Colon (tissue), 2 donors: ENCODE data around the gene CALD1.

ENCODE experiments used
- FAIRE-seq: peaks from 2 replicates; lab custom pipeline; 2012; peaks lifted over from hg19 to GRCh38; lab: Jason Lieb, UNC
- donor health status: control.
- donor health status: control.

The CALD1 gene

GRCh38 chr7:135001390-135002165 is 222.1 kb downstream of the CALD1 start:
- FAIRE-seq, result no peak

- FAIRE-seq, result no peak
These were observed 232.8 kb downstream of the CALD1 start for GRCh38 chr7:135012229-135012628.
